HepG2 (cell line): Measurements from ENCODE around the gene GDPD5. TPM values are rescaled to one million over a fixed set of nuclear protein-coding genes. Genes with fewer than 3 reads are reported as not detected.

Source experiments
- ATAC-seq: fragments of 200-7000 bp; cut with Tn5 transposase; 3 replicates; pipeline ENCODE4 v1.9.1; 2020; ENCODE audit warnings: mild to moderate bottlenecking, moderate library complexity
- BruUV-seq: library from RNA; stranded (reverse); fragments of 400-500 nt; replicated peaks from 2 replicates; lab custom pipeline; 2021; lab: Mats Ljungman, UMichigan
- CTCF ChIA-PET: fragments of 300-600 bp; formaldehyde crosslinking; extraction: SDS; loops from one replicate; lab custom pipeline; 2021; ENCODE audit warnings: low total read pairs, inconsistent platforms, low intra/inter-chr PET ratio; lab: Yijun Ruan, JAX
- POLR2A ChIA-PET: fragments of 350-600 bp; sonication (Branson Sonifier 250); formaldehyde crosslinking; loops from one replicate; lab custom pipeline; 2020; ENCODE audit warnings: antibody characterized with exemption, inconsistent platforms; lab: Yijun Ruan, JAX
- DNase-seq: peaks from one replicate; pipeline ENCODE4 v3.0.0-alpha.2; 2015; ENCODE audit warnings: low spot score
- FAIRE-seq: peaks from 3 replicates; lab custom pipeline; 2011; peaks lifted over from hg19 to GRCh38; lab: Jason Lieb, UNC
- H2AFZ ChIP-seq: one replicate; pipeline ENCODE4 v1.6.1; 2011; ENCODE audit warnings: low read length, inconsistent platforms
- H3K27ac ChIP-seq: fragments of 300-600 bp; 3 replicates; pipeline ENCODE4 v1.8.0; 2011; ENCODE audit warnings: mixed run types, mild to moderate bottlenecking, mixed read lengths, low read length, inconsistent platforms; ENCODE audit not compliant: insufficient read depth; ENCODE audit errors: extremely low read length
- H3K27me3 ChIP-seq, 2 experiments: fragments of 200-600 bp in 1 of 2; 2 replicates in 1 of 2; 3 replicates in 1 of 2; pipeline versions ENCODE4 v1.6.0 to v1.8.0; 2011; ENCODE audit warnings: low read length in 2 of 2, mild to moderate bottlenecking in 2 of 2, moderate library complexity in 2 of 2, inconsistent platforms in 1 of 2; ENCODE audit not compliant: insufficient read depth in 2 of 2, control insufficient read depth in 1 of 2
- H3K36me3 ChIP-seq, 2 experiments: fragments of 200-600 bp in 1 of 2; replicated peaks in 1 of 2; 2 replicates in 1 of 2; 3 replicates in 1 of 2; pipeline versions ENCODE4 v1.5.1 to v1.8.0; 2011; ENCODE audit warnings: low read length in 2 of 2, inconsistent platforms in 1 of 2; ENCODE audit not compliant: insufficient read depth in 2 of 2, control insufficient read depth in 1 of 2
- H3K4me1 ChIP-seq: 2 replicates; pipeline ENCODE4 v1.5.1; 2012; ENCODE audit warnings: low read length, inconsistent platforms; ENCODE audit not compliant: insufficient read depth
- H3K4me2 ChIP-seq: 2 replicates; pipeline ENCODE4 v1.6.0; 2011; ENCODE audit warnings: low read depth, low read length, inconsistent platforms
- H3K4me3 ChIP-seq, 3 experiments: fragments of 200-600 bp in 1 of 3; sonication (generic), shearing (Covaris generic) in 1 of 3; replicated peaks in 1 of 3; 2 replicates each; pipeline ENCODE4 v1.5.1; 2011 to 2016; ENCODE audit warnings: low read length in 3 of 3, inconsistent platforms in 2 of 3, low read depth in 2 of 3, mild to moderate bottlenecking in 2 of 3, control low read depth in 1 of 3, mixed read lengths in 1 of 3; ENCODE audit not compliant: insufficient read depth in 1 of 3
- H3K79me2 ChIP-seq: one replicate; pipeline ENCODE4 v1.6.1; 2011; ENCODE audit warnings: low read length, inconsistent platforms; ENCODE audit not compliant: insufficient read depth
- H3K9ac ChIP-seq: 2 replicates; pipeline ENCODE4 v1.6.0; 2011; ENCODE audit warnings: mild to moderate bottlenecking, low read depth, low read length, inconsistent platforms; ENCODE audit not compliant: insufficient read depth
- H3K9me3 ChIP-seq: 2 replicates; pipeline ENCODE4 v1.5.1; 2012; ENCODE audit warnings: mild to moderate bottlenecking, low read length
- H4K20me1 ChIP-seq: 2 replicates; pipeline ENCODE4 v1.6.0; 2011; ENCODE audit warnings: inconsistent platforms, mild to moderate bottlenecking, low read length, moderate library complexity; ENCODE audit not compliant: insufficient read depth
- ATF7 ChIP-seq, 2 experiments: fragments of 450-650 bp in 1 of 2; sonication (generic) in 1 of 2; formaldehyde crosslinking in 1 of 2; IDR thresholded peaks; 2 replicates each; pipeline versions ENCODE4 v1.4.0 to v1.6.1; 2016 to 2020; ENCODE audit warnings: antibody characterized with exemption in 1 of 2, mild to moderate bottlenecking in 1 of 2, missing genetic modification reagents in 1 of 2
- ETV5 ChIP-seq: IDR thresholded peaks from 2 replicates; pipeline ENCODE4 v1.6.1; 2018; ENCODE audit warnings: missing biosample characterization, missing genetic modification reagents, inconsistent platforms, borderline replicate concordance
- HES4 ChIP-seq: sonication (generic); formaldehyde crosslinking; IDR thresholded peaks from 2 replicates; pipeline ENCODE4 v1.9.0; 2021; ENCODE audit warnings: mild to moderate bottlenecking, missing genetic modification reagents, borderline replicate concordance
- NFKBIZ ChIP-seq: IDR thresholded peaks from 2 replicates; pipeline ENCODE4 v1.6.1; 2018; ENCODE audit warnings: missing genetic modification reagents, missing compliant biosample characterization
- NPAS2 ChIP-seq: sonication (generic); formaldehyde crosslinking; IDR thresholded peaks from 2 replicates; pipeline ENCODE4 v1.8.0; 2022; ENCODE audit warnings: mild to moderate bottlenecking, missing genetic modification reagents, borderline replicate concordance
- REL ChIP-seq: sonication (generic); formaldehyde crosslinking; conservative IDR thresholded peaks from 2 replicates; pipeline ENCODE4 v1.8.0; 2022; ENCODE audit warnings: mild to moderate bottlenecking, missing genetic modification reagents, moderate library complexity
- RFXANK ChIP-seq: IDR thresholded peaks from 2 replicates; pipeline ENCODE4 v1.6.1; 2016
- ZBTB20 ChIP-seq: sonication (generic); formaldehyde crosslinking; IDR thresholded peaks from 2 replicates; pipeline ENCODE4 v1.8.1; 2023; ENCODE audit warnings: missing genetic modification reagents, low read depth, mild to moderate bottlenecking, borderline replicate concordance
- ZFP36L2 ChIP-seq: sonication (generic); formaldehyde crosslinking; IDR thresholded peaks from 2 replicates; pipeline ENCODE4 v1.4.0; 2020; ENCODE audit warnings: missing genetic modification reagents
- ZMYM3 ChIP-seq: sonication (generic); formaldehyde crosslinking; IDR thresholded peaks from 2 replicates; pipeline ENCODE4 v1.5.1; 2020; ENCODE audit warnings: mild to moderate bottlenecking, missing genetic modification reagents
- ZNF282 ChIP-seq: fragments of 450-650 bp; IDR thresholded peaks from 2 replicates; pipeline ENCODE4 v1.6.1; 2018; ENCODE audit not compliant: partially characterized antibody
- ZNF367 ChIP-seq: sonication (generic); formaldehyde crosslinking; IDR thresholded peaks from 2 replicates; pipeline ENCODE4 v1.4.0; 2020; ENCODE audit warnings: missing genetic modification reagents, borderline replicate concordance
- ZNF615 ChIP-seq: sonication (generic); formaldehyde crosslinking; IDR thresholded peaks from 2 replicates; pipeline ENCODE4 v1.5.0; 2020; ENCODE audit warnings: mild to moderate bottlenecking, missing genetic modification reagents, borderline replicate concordance
- ZNF746 ChIP-seq: sonication (generic); formaldehyde crosslinking; IDR thresholded peaks from 2 replicates; pipeline ENCODE4 v1.8.0; 2022; ENCODE audit warnings: mild to moderate bottlenecking, missing genetic modification reagents
- WGBS: methylation state at CpG from one replicate; pipeline ENCODE4 v1.1.6; 2017; ENCODE audit warnings: low lambda C conversion rate; 5-methylcytosine and 5-hydroxymethylcytosine counted together
- in situ Hi-C: cut with HindIII; loops from 2 replicates; pipeline ENCODE4 v1.10.0; 2017; ENCODE audit warnings: low pct_unique_long_range_greater_than_20kb; ENCODE audit not compliant: extremely low pct_ligation_motif_present
- intact Hi-C: fragments of 100-400 bp; cut with micrococcal nuclease; formaldehyde crosslinking; loops from one replicate; pipeline ENCODE4 v1.10.0; 2022; ENCODE audit not compliant: unreplicated experiment
- polyA plus RNA-seq, 8 experiments: library from polyadenylated mRNA; depleted of rRNA in 3 of 8; stranded (reverse) in 7 of 8; unstranded in 1 of 8; fragments of >200 nt; fragmentation: Illumina TruSeq in 4 of 8; extraction: Trizol in 4 of 8; gene quantifications; 2 replicates each; pipeline versions ENCODE4 v1.2.1 to v1.2.3, GENCODE V29; 2011 to 2016; ENCODE audit warnings: low read depth in 4 of 8, missing spikeins in 1 of 8, mixed read lengths in 1 of 8; ENCODE audit not compliant: insufficient read depth in 1 of 8
- total RNA-seq, 5 experiments: library from RNA; depleted of rRNA; stranded (reverse); fragments of >200 nt; fragmentation: Illumina TruSeq; extraction: Trizol; gene quantifications; 2 replicates each; pipeline ENCODE4 v1.2.3, GENCODE V29; 2016; ENCODE audit warnings: low read depth in 1 of 5
- TF ChIP-seq, protein P1 (sequence below): sonication (generic); formaldehyde crosslinking; conservative IDR thresholded peaks from 2 replicates; pipeline ENCODE4 v1.8.0; 2022; ENCODE audit warnings: low read depth, missing genetic modification reagents
- TF ChIP-seq, protein P2 (sequence below): sonication (generic); formaldehyde crosslinking; IDR thresholded peaks from 2 replicates; pipeline ENCODE4 v1.5.0; 2020; ENCODE audit warnings: missing genetic modification reagents

GDPD5 gene
- total and polyA plus RNA-seq, 2 of the 13 experiments (the other 11 are each of a cell fraction or from before 2014, with no cell fraction given): 55.0 to 67.5 TPM

DNA sequence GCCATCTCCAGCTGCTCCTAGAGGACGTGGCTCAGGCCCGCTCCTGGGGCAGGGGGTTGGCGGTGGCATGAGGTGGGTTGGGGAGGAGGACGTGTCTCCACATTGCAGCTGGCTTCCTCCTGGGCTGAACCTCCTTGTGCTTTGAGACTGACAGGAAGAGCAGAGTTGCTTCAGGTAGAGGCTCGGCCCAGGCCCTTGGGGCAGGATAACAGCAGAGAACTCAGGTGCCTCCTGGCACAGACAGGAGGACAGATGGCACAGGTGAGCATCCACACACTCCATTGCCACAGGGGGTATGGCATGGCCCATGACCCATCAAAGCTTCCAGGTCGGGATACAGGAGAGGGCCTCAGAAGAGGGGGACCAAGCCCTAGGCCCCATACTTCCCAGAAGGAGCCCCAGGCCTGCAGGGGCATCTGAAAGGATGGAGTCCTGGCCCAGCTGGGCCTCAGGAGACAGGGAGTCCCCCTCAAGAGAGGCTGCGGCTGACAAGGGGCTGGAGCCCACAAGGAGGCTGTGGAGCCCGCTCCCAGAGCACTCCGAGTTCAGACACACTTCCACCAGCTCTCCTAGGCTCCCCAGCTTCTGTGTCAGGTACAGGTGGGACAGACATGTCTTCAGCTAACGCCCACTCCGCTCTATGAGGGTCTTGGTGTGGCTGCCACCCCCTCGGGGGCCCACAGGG, 90.7 kb downstream of the GDPD5 start:
- no peak overlapping the region for H3K27ac ChIP-seq
- BruUV-seq: no TSS peak
- no peaks in the 10 kb centered on the region for H3K79me2 ChIP-seq
- H3K4me2 ChIP-seq: no peak overlapping the region
- no peaks in the 10 kb centered on the region for H4K20me1 ChIP-seq
- ChIA-PET POLR2A (no interaction called here), CTCF (no interaction called here)
- no peak overlapping the region for H2AFZ ChIP-seq
- no peak overlapping the region for H3K9ac ChIP-seq
- H3K9me3 ChIP-seq: no peaks in the 10 kb centered on the region
- no peak for FAIRE-seq
- TF ChIP-seq, protein P1, sequence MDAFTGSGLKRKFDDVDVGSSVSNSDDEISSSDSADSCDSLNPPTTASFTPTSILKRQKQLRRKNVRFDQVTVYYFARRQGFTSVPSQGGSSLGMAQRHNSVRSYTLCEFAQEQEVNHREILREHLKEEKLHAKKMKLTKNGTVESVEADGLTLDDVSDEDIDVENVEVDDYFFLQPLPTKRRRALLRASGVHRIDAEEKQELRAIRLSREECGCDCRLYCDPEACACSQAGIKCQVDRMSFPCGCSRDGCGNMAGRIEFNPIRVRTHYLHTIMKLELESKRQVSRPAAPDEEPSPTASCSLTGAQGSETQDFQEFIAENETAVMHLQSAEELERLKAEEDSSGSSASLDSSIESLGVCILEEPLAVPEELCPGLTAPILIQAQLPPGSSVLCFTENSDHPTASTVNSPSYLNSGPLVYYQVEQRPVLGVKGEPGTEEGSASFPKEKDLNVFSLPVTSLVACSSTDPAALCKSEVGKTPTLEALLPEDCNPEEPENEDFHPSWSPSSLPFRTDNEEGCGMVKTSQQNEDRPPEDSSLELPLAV (CRISPR knock-in tag): no peak
- no peak for TF ChIP-seq ZNF615
- no peak for TF ChIP-seq ZFP36L2 (CRISPR knock-in tag)
- TF ChIP-seq ZNF282: no peak
- TF ChIP-seq REL (CRISPR knock-in tag): no peak
- no peak for TF ChIP-seq NFKBIZ (CRISPR knock-in tag)
- no peak for TF ChIP-seq ATF7 (IDR thresholded peaks at IDR 0.05)
- TF ChIP-seq ATF7 (CRISPR knock-in tag; IDR thresholded peaks at IDR 0.05): no peak
- no peak for TF ChIP-seq ZNF367 (CRISPR knock-in tag)
- TF ChIP-seq RFXANK (CRISPR knock-in tag): no peak
- no peak for TF ChIP-seq ZMYM3 (CRISPR knock-in tag)
- TF ChIP-seq, protein P2, sequence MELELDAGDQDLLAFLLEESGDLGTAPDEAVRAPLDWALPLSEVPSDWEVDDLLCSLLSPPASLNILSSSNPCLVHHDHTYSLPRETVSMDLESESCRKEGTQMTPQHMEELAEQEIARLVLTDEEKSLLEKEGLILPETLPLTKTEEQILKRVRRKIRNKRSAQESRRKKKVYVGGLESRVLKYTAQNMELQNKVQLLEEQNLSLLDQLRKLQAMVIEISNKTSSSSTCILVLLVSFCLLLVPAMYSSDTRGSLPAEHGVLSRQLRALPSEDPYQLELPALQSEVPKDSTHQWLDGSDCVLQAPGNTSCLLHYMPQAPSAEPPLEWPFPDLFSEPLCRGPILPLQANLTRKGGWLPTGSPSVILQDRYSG (CRISPR knock-in tag): no peak
- TF ChIP-seq HES4 (CRISPR knock-in tag): no peak
- no peak for TF ChIP-seq ZBTB20 (CRISPR knock-in tag)
- TF ChIP-seq ETV5 (CRISPR knock-in tag): no peak
- TF ChIP-seq ZNF746 (CRISPR knock-in tag): no peak
- no peak for TF ChIP-seq NPAS2 (CRISPR knock-in tag)
- no peak for DNase-seq
- in situ Hi-C loops (no loop called here), intact Hi-C loops (no loop called here)
- no peak overlapping the region for H3K4me3 ChIP-seq
- H3K36me3 ChIP-seq: peaks cover 5 to 31% of the 10 kb centered on the region in 2 experiments; a peak in 2 of 5 replicates
- peaks cover 29% of the 10 kb centered on the region for H3K4me1 ChIP-seq
- no peak for ATAC-seq
- WGBS: 100% methylated on average over 6 of the region's 12 CpGs
- H3K27me3 ChIP-seq: peaks cover 3 to 17% of the 10 kb centered on the region in 2 experiments; a peak in 4 of 5 replicates
